ENCODE measurements around the gene WNT5B. TPM values are rescaled to one million over a fixed set of nuclear protein-coding genes. Genes with fewer than 3 reads are reported as not detected.
A peak's percentile ranks its signal among the peaks of the same experiment; 100 is the strongest.

Gene WNT5B
- total and polyA plus RNA-seq, 9 of the 15 experiments (the other 6 are each of a cell fraction or from before 2014, with no cell fraction given): 0.42 to 16.8 (median 5.4) TPM

DNA sequence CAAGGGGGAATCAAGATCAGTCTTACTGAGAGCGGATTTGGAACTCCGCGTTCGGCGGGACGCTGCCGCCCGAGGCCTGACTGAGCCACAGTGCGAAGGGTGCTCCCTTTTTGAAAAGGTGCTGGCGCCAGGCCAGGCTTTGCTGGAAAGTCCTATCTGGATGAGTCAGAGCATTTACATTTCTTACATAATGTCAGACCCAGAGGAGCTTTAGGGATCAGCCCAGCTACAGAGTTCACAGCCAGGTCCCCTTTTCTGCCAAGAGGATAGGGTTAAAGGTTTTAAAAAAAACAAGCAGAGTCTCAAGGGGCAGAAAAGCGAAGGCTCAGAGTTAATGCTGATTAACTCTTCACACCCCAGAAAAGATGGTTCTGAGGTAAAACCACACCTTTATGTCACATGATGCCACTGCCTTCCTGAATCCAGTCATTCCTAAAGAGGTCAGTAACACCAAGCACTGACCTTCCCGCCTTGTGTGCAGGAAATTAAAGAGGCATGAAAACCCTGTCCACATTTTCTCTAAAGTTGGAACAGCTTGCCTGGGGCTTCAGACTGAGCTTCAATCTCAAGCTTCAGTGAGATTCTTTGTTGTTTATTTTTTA is 22.9 kb upstream of the WNT5B start (continued):
- TF ChIP-seq, protein P1, sequence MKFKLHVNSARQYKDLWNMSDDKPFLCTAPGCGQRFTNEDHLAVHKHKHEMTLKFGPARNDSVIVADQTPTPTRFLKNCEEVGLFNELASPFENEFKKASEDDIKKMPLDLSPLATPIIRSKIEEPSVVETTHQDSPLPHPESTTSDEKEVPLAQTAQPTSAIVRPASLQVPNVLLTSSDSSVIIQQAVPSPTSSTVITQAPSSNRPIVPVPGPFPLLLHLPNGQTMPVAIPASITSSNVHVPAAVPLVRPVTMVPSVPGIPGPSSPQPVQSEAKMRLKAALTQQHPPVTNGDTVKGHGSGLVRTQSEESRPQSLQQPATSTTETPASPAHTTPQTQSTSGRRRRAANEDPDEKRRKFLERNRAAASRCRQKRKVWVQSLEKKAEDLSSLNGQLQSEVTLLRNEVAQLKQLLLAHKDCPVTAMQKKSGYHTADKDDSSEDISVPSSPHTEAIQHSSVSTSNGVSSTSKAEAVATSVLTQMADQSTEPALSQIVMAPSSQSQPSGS (CRISPR knock-in tag; IDR thresholded peaks at IDR 0.05): no peak
- TF ChIP-seq STAG1 (CRISPR knock-in tag; IDR thresholded peaks at IDR 0.05; ENCODE audit: borderline replicate concordance): no peak
- TF ChIP-seq ZNF133 (CRISPR knock-in tag; IDR thresholded peaks at IDR 0.05): no peak
- TF ChIP-seq, protein P2, sequence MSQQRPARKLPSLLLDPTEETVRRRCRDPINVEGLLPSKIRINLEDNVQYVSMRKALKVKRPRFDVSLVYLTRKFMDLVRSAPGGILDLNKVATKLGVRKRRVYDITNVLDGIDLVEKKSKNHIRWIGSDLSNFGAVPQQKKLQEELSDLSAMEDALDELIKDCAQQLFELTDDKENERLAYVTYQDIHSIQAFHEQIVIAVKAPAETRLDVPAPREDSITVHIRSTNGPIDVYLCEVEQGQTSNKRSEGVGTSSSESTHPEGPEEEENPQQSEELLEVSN (IDR thresholded peaks at IDR 0.05; ENCODE audit: borderline replicate concordance in 1 of 2, extremely low read depth in 1 of 2, insufficient read depth in 1 of 2, insufficient read length in 1 of 2, low read depth in 1 of 2, low read length in 1 of 2, poor library complexity in 1 of 2, severe bottlenecking in 1 of 2): peak; percentile 22 to 66
- TF ChIP-seq RBM15 (IDR thresholded peaks at IDR 0.05; ENCODE audit: insufficient read depth, low read length): no peak
- TF ChIP-seq BCOR (IDR thresholded peaks at IDR 0.05): no peak
- TF ChIP-seq COPS2 (conservative IDR thresholded peaks at IDR 0.05): no peak
- no peak for TF ChIP-seq FUS (optimal IDR thresholded peaks at IDR 0.05; ENCODE audit: low read depth, low read length)
- no peak for TF ChIP-seq BMI1 (IDR thresholded peaks at IDR 0.05; ENCODE audit: low read length)
- no peak for TF ChIP-seq SMARCA5 (IDR thresholded peaks at IDR 0.05)
- TF ChIP-seq TAF1 (IDR thresholded peaks at IDR 0.05; ENCODE audit: control insufficient read depth, extremely low read depth, insufficient read depth, low read length, severe bottlenecking): peak; percentile 60
- TF ChIP-seq, protein P3, sequence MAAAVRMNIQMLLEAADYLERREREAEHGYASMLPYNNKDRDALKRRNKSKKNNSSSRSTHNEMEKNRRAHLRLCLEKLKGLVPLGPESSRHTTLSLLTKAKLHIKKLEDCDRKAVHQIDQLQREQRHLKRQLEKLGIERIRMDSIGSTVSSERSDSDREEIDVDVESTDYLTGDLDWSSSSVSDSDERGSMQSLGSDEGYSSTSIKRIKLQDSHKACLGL (CRISPR knock-in tag; IDR thresholded peaks at IDR 0.05; ENCODE audit: borderline replicate concordance, poor library complexity, severe bottlenecking): no peak
- TF ChIP-seq, protein P4, sequence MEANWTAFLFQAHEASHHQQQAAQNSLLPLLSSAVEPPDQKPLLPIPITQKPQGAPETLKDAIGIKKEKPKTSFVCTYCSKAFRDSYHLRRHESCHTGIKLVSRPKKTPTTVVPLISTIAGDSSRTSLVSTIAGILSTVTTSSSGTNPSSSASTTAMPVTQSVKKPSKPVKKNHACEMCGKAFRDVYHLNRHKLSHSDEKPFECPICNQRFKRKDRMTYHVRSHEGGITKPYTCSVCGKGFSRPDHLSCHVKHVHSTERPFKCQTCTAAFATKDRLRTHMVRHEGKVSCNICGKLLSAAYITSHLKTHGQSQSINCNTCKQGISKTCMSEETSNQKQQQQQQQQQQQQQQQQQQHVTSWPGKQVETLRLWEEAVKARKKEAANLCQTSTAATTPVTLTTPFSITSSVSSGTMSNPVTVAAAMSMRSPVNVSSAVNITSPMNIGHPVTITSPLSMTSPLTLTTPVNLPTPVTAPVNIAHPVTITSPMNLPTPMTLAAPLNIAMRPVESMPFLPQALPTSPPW (CRISPR knock-in tag; IDR thresholded peaks at IDR 0.05): no peak
- 0 out of 2 replicates have a peak, but pooled peaks have one; percentile 37 for TF ChIP-seq CXXC5 (CRISPR knock-in tag; IDR thresholded peaks at IDR 0.05)
- TF ChIP-seq ZNF174 (CRISPR knock-in tag; IDR thresholded peaks at IDR 0.05): no peak
- TF ChIP-seq HDAC3 (IDR thresholded peaks at IDR 0.05; ENCODE audit: borderline replicate concordance, partially characterized antibody): peak; percentile 33
- no peak for TF ChIP-seq MEF2A (IDR thresholded peaks at IDR 0.05; ENCODE audit: control insufficient read depth, low read depth, low read length)
- no peak for TF ChIP-seq MED1 (CRISPR knock-in tag; IDR thresholded peaks at IDR 0.05; ENCODE audit: borderline replicate concordance)
- peak; percentile 98 for TF ChIP-seq NFIC (IDR thresholded peaks at IDR 0.05)
- TF ChIP-seq ZNF175 (CRISPR knock-in tag; IDR thresholded peaks at IDR 0.05; ENCODE audit: low read depth): 0 out of 2 replicates have a peak, but pooled peaks have one; percentile 3
- 0 out of 2 replicates have a peak, but pooled peaks have one; percentile 13 for TF ChIP-seq C11orf30 (IDR thresholded peaks at IDR 0.05; ENCODE audit: low read depth)
- TF ChIP-seq TCF7 (IDR thresholded peaks at IDR 0.05; ENCODE audit: borderline replicate concordance): no peak
- TF ChIP-seq RBFOX2 (IDR thresholded peaks at IDR 0.05; ENCODE audit: low read depth, low read length): peak; percentile 75
- TF ChIP-seq RBM25 (IDR thresholded peaks at IDR 0.05; ENCODE audit: low read depth, low read length, severe bottlenecking): no peak
- peak; percentile 63 for TF ChIP-seq SMARCA4 (IDR thresholded peaks at IDR 0.05)
- peak; percentile 32; the same call in 1 of the 2 replicates for TF ChIP-seq NFE2 (IDR thresholded peaks at IDR 0.05; ENCODE audit: low read depth)

Data from K562 (cell line).